Mesangial cell (primary cell): ENCODE measurements around the gene NUDC. TPM values are rescaled to one million over a fixed set of nuclear protein-coding genes. Genes with fewer than 3 reads are reported as not detected.

Source experiments
- total RNA-seq: library from RNA; depleted of rRNA; stranded (reverse); fragments of >200 nt; gene quantifications from 2 replicates; pipeline ENCODE4 v1.2.3, GENCODE V29; 2015

NUDC gene
- total RNA-seq, result 36.6 and 89.3 TPM in 2 replicates

DNA sequence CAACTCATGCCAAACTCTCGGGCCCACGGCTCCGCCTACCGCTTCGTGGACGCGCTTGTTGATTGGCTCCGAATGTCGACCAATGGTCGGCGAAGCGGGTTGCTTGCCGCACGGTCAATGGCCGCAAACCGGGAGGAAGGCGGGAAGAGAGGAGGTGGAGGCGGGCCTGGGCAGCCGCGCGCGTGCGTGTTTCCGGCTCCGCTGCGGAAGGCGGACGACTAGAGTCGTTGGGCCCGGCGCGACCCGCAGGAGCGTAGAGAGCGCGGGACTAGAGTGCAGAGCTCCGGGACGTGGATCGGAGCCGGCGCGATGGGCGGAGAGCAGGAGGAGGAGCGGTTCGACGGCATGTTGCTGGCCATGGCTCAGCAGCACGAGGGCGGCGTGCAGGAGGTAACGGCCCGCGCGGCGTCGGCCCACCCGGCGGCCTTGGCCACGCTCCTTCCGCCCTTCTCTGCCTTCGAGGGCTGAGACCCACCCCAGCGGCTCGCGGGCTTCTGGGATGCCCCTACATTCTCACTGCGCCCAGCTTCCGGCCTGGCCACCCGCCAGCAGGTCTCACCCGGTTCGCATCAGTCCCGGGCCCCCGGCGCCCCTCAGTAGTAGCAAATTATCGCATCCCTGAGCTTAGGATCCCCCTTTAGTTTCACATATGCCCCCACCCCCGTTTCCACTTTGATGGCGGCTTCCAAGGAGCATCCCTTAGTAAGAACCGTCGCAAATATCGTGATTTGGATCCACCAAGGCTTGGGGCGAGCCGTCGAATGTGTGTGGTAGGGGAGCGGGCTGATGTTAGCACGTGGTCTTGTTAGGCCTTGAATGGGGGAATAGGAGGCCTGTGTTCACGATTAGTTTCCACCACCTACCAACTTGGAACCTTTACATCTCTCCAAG is at the start of gene NUDC:
NUDC (plus strand) TSS at position 204 of the 891 bp plus-strand sequence; CDS start at position 310, 106 bp downstream.

DNA sequence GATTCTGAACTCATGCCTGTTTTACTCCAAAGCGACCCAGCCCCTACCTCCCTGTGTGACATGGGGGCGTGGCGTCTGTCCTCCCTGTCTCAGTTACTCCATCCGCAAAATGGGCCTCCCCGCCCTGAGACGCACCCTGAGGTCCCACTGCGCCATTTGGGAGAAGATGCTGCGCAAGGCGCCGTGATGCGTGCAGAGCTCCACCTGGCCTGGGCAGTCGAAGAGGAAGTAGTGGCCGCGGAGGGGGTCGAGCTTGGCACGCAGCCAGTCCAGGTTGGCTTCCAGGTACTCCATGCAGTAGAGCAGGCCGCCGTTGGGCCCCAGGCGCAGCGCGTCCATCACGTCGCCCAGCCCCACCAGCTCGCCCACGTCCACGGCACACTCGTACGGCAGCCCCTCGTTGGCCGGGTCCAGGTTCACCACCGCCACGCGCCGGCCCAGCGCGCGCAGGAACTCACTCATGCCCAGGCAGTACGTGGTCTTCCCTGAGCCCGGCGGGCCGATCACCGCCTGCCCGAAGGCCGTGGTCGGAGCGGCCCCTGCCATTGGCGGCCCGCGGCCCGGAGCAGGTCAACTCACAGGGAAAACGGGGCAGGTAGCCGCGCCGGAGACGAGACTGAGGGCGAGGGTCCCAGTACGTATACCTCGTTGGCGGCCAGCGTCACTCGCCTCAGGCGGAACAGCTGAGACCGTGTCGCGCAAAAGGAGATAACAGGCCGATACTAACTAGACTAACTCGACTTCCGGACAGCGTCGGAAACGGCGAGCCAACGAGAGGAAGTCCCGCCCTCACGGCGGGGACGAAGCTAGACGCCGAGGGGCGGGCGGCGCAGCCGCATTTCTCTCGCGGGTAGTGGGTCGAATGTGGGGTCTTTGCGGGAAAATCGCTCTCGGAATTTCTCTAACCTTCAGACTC is 31.7 kb upstream of the NUDC start, which contains the start of gene GPN2:
GPN2 (minus strand) TSS at position 733 of the 916 bp plus-strand sequence; CDS start at position 546, 187 bp downstream.

DNA sequence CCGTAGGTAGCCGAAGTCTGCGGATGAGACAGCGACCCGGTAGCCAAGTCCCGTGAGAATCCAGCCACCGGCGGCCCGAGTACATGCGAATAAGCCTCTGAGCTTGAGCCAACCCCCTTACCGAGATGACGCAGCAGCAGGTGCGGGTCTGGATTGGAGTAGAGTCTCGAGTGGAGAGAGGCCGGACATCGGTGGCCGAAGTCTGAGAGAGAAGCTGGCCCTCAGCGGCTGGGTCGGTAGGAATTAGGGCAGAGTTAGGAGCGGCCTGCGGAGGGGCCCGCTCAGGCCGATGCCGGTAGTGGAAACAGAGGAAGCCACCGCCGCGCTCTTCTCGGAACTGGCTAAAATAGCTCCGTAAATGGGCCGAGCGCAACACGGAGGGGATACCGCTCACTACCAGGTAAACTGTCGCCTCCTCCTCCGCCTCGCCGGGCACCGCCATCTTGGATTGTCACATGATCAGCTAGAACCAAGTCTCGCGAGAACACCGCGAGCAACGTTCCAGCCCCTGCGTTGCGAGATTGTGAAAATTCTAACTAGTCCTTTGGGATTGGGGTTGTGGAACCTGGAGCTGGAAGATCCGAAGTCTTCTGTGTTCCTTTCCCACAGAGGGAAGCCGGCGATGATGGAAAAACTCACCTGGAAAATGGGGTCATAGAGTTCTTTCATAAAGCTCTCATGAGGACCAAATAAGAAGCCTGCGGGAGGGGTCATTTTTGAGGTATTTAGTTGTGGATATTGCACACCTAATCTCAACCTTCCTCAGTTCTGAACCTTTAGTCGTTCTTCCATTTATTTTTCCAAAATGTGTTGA is 21.3 kb upstream of the NUDC start, which contains the start of gene GPATCH3:
GPATCH3 (minus strand) TSS at position 467 of the 814 bp plus-strand sequence; CDS start at position 442, 25 bp downstream.

DNA sequence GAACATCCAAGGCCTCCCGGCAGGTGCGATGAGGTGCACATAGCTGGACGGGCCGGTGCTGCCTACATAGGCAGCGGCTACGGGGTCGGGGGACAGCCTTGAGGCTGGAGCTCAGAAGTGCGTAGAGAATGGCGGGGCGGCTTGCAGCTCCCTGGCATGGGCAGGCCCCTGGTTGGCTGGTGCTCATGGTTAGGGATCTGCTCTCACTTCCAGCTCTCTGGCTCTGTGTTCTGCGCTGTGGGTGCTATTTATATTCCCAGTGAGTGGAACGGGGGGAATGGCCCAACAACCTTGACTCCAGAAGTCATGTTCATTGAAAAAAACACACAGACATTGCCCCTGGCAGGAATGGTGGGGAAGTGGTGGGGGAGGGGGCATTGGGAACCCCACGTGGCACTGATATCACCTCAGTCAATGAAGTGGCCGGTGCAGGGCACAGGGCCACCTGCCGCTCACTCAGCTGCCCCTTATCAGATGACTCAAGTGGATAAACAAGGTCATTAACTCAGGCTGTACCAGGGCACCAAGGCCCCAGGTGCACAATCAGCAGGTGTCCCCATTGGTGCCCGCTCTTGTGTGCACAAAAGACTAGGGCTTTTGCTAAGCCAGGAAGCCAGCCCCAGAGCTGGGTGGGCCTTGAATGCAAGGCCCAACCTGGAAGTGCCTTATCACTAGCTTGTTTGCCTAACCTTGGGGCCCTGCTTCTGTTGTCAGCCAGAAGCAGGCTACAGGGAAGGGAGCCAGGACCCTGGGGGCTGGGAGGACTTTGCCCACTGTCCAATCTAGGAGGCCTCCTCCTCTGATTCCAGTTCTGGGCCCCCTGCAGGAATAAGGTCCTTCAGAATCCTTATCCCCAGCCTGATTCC is 7.6 kb upstream of the NUDC start, which contains the start of gene NR0B2:
NR0B2 (minus strand) TSS at position 222 of the 866 bp plus-strand sequence; CDS start at position 187, 35 bp downstream.

DNA sequence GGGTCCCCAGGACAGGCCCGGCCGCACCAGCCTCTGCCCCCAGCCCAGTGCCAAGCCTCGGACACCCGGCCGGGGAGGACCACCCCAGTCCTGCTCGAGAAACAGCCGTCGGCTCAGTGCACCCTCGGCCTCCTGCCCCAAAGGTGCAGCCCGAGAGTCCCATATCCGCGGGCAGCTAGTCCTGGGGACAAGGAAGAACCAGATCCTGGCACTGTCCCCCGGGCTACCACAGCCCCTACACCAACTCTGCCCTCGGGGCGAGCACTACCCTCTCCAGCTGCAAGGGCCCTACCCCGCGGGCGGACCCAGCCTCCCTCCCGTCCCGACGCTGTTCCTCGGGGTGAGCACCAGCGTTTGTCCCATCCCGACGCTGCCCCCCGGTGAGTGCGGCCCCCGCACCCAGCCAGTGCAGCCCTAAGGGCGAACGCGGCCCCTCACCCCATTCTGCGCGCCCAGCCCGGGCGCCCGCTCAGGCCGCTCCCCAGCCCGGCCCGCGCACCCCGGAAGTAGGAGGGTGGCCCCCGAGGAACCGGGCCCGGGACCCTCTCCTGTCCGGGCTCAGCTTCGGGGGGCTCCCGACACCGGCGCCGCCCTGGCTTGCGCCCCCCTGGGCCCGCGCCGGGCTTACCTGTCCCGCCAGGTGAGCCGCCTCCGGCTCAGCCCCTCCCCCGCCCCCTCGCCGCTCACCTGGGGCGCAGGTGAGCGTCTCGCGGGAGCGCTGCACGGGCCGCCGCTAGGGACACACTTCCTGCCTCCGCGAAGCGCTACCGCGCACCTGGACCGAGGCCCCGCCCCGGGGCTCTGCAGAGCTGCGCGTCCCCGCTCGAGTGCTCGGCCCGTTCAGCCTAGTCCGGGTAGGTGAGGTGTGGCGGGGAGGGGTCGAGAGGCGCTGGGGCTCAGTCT is 38.4 kb downstream of the NUDC start, which contains the start of gene KDF1:
KDF1 (minus strand) TSS at position 747 of the 903 bp plus-strand sequence. CDS start 8,088 bp downstream, outside the sequence.

DNA sequence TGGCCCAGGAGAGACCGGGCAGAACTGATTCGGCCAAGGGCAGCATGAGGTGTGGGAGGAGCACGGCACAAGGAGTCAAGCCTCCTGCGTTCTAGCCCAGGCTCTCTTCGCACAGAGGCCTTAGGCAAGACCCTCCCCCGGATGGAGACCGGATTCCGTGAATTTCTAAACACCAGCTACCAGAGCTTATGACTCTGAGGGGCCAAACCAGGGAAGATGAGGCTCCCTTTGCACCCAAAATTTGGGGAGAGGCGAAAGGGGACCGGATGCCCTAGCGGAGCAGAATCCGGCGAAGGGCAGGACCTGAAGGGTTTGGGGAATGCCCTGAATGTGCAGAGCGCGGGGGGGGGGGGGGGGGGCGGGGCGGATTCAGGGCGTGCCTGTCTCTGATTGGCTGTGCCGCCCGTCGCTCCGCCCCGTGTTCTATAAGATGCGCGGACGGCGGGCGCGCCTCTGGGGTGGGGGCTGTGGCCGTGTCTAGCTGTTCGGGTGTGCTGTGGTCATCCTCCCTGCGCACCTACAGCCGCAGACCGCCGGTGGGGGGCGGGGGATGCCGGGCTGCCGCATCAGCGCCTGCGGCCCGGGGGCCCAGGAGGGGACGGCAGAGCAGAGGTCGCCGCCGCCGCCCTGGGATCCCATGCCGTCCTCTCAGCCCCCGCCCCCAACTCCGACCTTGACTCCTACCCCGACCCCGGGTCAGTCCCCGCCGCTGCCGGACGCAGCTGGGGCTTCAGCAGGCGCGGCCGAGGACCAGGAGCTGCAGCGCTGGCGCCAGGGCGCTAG is 71.9 kb downstream of the NUDC start, which contains the start of gene TRNP1:
TRNP1 (plus strand) TSS at position 456 of the 783 bp plus-strand sequence; CDS start at position 551, 95 bp downstream.

Other genes with a start within 250 kb of the NUDC start
- 46.0 and 64.3 TPM in 2 replicates for gene ARID1A, start 225.7 kb upstream of the NUDC start, total RNA-seq
- 7.3 and 14.5 TPM in 2 replicates for gene PIGV, start 133.8 kb upstream of the NUDC start, total RNA-seq
- 23.5 and 31.3 TPM in 2 replicates for gene ZDHHC18, start 95.1 kb upstream of the NUDC start, total RNA-seq
- 21.7 and 44.3 TPM in 2 replicates for gene SFN, start 58.6 kb upstream of the NUDC start, total RNA-seq
- gene GPN2, start 31.5 kb upstream of the NUDC start, total RNA-seq, result 12.9 and 16.1 TPM in 2 replicates
- 9.0 and 9.1 TPM in 2 replicates for gene GPATCH3, start 21.3 kb upstream of the NUDC start, total RNA-seq
- gene NR0B2, start 7.8 kb upstream of the NUDC start, total RNA-seq, result not detected in 2 replicates
- 1.6 and 3.4 TPM in 2 replicates for gene KDF1, start 38.7 kb downstream of the NUDC start, total RNA-seq
- gene TRNP1, start 71.9 kb downstream of the NUDC start, total RNA-seq, result 56.5 and 56.7 TPM in 2 replicates
- gene TENT5B, start 91.1 kb downstream of the NUDC start, total RNA-seq, result 6.5 and 16.1 TPM in 2 replicates
- 17.3 and 40.3 TPM in 2 replicates for gene SLC9A1, start 233.4 kb downstream of the NUDC start, total RNA-seq